ENCODE measurements around the gene SPACDR.
A peak's percentile ranks its signal among the peaks of the same experiment; 100 is the strongest.
"Not testable (repeated sequence)": the region's sequence is repeated elsewhere in the genome, so short reads cannot be mapped to it uniquely, and the experiment has no call there.

Gene SPACDR

DNA sequence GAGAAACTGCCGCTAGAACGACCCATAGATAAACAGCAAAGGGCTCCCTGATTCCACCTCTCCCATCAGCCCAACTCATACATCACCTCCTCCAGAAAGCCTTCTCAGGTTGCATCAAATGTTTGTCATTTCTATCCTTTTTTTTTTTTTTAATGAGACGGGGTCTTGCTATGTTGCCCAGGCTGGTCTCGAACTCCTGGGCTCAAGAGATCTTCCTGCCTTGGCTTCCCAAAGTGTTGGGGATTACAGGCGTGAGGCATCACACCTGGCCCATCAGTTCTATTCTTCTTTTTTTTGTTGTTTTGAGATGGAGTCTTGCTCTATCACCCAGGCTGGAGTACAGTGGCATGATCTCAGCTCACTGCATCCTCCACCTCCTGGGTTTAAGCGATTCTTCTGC lies 7.0 kb downstream of the SPACDR start:
- Mint-ChIP-seq H3K4me3 (no peak overlapping the region), H3K9me3 (no peaks in the 10 kb centered on the region), H3K4me1 (ENCODE audit: low read depth) (peaks cover 8% of the 10 kb centered on the region), H3K36me3 (ENCODE audit: low read depth) (peaks cover 11% of the 10 kb centered on the region), H3K27ac (no peak overlapping the region), H3K27me3 (ENCODE audit: low read depth) (no peaks in the 10 kb centered on the region)

DNA sequence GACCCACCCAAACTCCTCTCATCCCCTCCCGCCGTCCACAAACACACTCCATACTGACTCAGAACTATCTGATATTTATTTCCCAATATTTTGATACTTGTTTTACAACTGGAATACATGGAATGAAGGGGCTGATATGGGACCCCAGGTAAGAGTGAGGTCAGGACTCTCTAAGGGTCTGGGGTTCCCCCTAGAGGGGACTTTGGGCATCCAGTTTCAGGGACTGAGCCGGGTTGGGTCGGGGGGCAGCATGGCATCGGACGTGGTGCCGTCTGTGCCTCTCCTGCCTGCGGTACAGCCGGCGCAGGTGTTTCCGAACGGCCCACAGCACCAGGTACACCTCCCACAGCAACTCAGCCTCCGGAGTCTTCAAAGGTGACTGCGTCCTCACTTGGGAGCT lies 7.5 kb downstream of the SPACDR start:
- Mint-ChIP-seq H3K27ac (no peak overlapping the region), H3K4me1 (ENCODE audit: low read depth) (peaks cover 8% of the 10 kb centered on the region), H3K9me3 (no peaks in the 10 kb centered on the region), H3K27me3 (ENCODE audit: low read depth) (no peaks in the 10 kb centered on the region), H3K36me3 (ENCODE audit: low read depth) (peaks cover 9% of the 10 kb centered on the region), H3K4me3 (no peak overlapping the region)

DNA sequence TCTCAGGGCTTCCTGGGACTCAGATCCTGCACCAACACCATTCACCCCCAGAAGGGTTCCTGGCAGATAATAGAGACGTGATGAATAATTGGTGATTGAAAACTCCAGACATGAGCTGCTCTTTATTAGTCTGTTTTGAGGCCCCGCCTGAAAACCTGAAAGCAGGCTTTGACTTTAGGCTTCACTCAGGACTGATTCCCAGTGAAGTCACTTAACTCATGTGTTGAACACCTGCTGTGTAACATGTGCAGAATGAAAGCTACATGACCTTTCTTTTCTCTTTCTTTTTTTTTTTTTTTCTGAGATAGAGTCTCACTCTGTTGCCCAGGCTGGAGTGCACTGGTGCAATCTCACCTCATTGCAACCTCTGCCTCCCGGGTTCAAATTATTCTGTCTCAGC lies 8.9 kb downstream of the SPACDR start:
- Mint-ChIP-seq H3K27ac (no peak overlapping the region), H3K4me1 (ENCODE audit: low read depth) (peaks cover 8% of the 10 kb centered on the region), H3K36me3 (ENCODE audit: low read depth) (peaks cover 9% of the 10 kb centered on the region), H3K27me3 (ENCODE audit: low read depth) (no peaks in the 10 kb centered on the region), H3K4me3 (no peak overlapping the region), H3K9me3 (no peaks in the 10 kb centered on the region)

GRCh38 chr7:100453854-100454253 lies 10.2 kb downstream of the SPACDR start:
- H3K27me3 Mint-ChIP-seq (ENCODE audit: low read depth); H3K4me3 Mint-ChIP-seq; H3K36me3 Mint-ChIP-seq (ENCODE audit: low read depth); H3K27ac Mint-ChIP-seq; H3K4me1 Mint-ChIP-seq (ENCODE audit: low read depth); H3K9me3 Mint-ChIP-seq: not testable (repeated sequence)

DNA sequence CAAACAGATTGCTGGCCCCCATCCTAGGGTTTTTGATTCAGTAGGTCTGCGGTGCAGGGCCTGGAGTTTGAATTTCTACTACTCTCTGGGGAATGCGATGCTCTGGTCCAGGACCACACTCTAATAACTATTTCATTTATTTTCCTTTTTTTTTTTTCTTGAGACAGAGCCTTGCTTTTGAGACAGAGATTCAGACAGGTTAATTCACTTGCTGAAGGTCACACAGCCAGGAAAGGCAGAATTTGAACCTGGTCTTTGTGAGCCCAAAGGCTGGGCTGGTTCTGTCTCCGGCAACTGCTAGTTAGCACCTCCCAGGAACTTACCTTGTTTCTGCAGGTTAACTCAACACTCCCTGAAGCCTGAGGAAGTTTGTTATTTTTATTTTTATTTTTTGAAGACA lies 11.5 kb downstream of the SPACDR start:
- Mint-ChIP-seq H3K9me3 (no peaks in the 10 kb centered on the region), H3K4me3 (no peak overlapping the region), H3K27me3 (ENCODE audit: low read depth) (no peaks in the 10 kb centered on the region), H3K27ac (no peak overlapping the region), H3K4me1 (ENCODE audit: low read depth) (peaks cover 8% of the 10 kb centered on the region), H3K36me3 (ENCODE audit: low read depth) (peaks cover 3% of the 10 kb centered on the region)

GRCh38 chr7:100449190-100449795 lies 14.8 kb downstream of the SPACDR start:
- Mint-ChIP-seq H3K27me3 (ENCODE audit: low read depth) (no peaks in the 10 kb centered on the region), H3K36me3 (ENCODE audit: low read depth) (no peaks in the 10 kb centered on the region), H3K27ac (no peak overlapping the region), H3K4me3 (no peak overlapping the region), H3K9me3 (no peaks in the 10 kb centered on the region), H3K4me1 (ENCODE audit: low read depth) (peaks cover 10% of the 10 kb centered on the region)

- not testable (repeated sequence) for H3K4me3 Mint-ChIP-seq; H3K27me3 Mint-ChIP-seq (ENCODE audit: low read depth); H3K9me3 Mint-ChIP-seq; H3K27ac Mint-ChIP-seq; H3K36me3 Mint-ChIP-seq (ENCODE audit: low read depth)
- peaks cover 11% of the 10 kb centered on the region for H3K4me1 Mint-ChIP-seq (ENCODE audit: low read depth)
Observed at GRCh38 chr7:100447363-100447762, 16.7 kb downstream of the SPACDR start.

DNA sequence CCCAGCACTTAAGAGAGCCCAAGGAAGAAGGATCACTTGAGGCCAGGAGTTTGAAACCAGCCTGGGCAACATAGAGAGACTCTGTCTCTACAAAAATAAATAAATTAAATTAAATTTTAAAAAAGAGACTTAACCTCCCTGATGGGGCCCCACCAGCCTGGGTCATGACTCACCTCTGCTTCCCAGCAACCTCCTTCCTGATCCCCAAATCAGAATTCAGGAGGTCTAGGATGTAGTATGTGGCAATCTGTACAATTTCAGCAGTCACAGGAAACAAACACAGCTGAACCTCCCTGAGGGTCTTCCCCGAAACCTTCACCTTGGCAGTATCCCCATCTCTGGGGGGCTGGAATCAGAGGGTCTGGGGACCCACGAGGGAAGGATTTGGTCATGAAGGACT lies 18.0 kb downstream of the SPACDR start:
- Mint-ChIP-seq H3K4me3 (no peak overlapping the region), H3K9me3 (no peaks in the 10 kb centered on the region), H3K27me3 (ENCODE audit: low read depth) (no peaks in the 10 kb centered on the region), H3K4me1 (ENCODE audit: low read depth) (peaks cover 11% of the 10 kb centered on the region), H3K27ac (no peak overlapping the region), H3K36me3 (ENCODE audit: low read depth) (no peaks in the 10 kb centered on the region)

GRCh38 chr7:100444311-100445278 lies 19.5 kb downstream of the SPACDR start:
- Mint-ChIP-seq H3K4me1 (ENCODE audit: low read depth) (peaks cover 11% of the 10 kb centered on the region), H3K27me3 (ENCODE audit: low read depth) (no peaks in the 10 kb centered on the region), H3K27ac (peak overlapping the region; percentile 73), H3K4me3 (no peak overlapping the region), H3K36me3 (ENCODE audit: low read depth) (no peaks in the 10 kb centered on the region), H3K9me3 (no peaks in the 10 kb centered on the region)

GRCh38 chr7:100443096-100443840 lies 20.8 kb downstream of the SPACDR start:
- Mint-ChIP-seq H3K27me3 (ENCODE audit: low read depth) (no peaks in the 10 kb centered on the region), H3K27ac (peak overlapping the region; percentile 68), H3K36me3 (ENCODE audit: low read depth) (no peaks in the 10 kb centered on the region), H3K9me3 (no peaks in the 10 kb centered on the region), H3K4me3 (no peak overlapping the region), H3K4me1 (ENCODE audit: low read depth) (peaks cover 11% of the 10 kb centered on the region)

GRCh38 chr7:100441641-100442535 lies 22.2 kb downstream of the SPACDR start:
- Mint-ChIP-seq H3K9me3 (no peaks in the 10 kb centered on the region), H3K4me3 (no peak overlapping the region), H3K36me3 (ENCODE audit: low read depth) (no peaks in the 10 kb centered on the region), H3K4me1 (ENCODE audit: low read depth) (peaks cover 11% of the 10 kb centered on the region), H3K27me3 (ENCODE audit: low read depth) (no peaks in the 10 kb centered on the region), H3K27ac (no peak overlapping the region)

DNA sequence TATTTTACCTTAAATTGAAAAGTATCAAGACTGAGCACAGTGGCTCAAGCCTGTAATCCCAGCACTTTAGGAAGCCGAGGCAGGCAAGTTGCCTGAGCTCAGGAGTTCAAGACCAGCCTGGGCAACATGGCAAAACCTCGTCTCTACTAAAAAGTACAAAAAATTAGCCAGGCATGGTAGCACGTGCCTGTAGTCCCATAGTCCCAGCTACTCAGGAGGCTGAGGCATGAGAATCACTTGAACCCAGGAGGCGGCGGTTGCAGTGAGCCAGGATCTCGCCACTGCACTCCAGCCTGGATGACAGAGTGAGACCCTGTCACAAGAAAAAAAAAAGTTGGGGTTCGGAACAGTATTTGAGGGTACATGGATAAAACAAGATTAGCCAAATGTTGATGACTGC lies 24.8 kb downstream of the SPACDR start:
- peaks cover 16% of the 10 kb centered on the region for H3K36me3 Mint-ChIP-seq (ENCODE audit: low read depth)
- H3K4me3 Mint-ChIP-seq; H3K9me3 Mint-ChIP-seq; H3K27me3 Mint-ChIP-seq (ENCODE audit: low read depth); H3K27ac Mint-ChIP-seq: not testable (repeated sequence)
- H3K4me1 Mint-ChIP-seq (ENCODE audit: low read depth): peaks cover 12% of the 10 kb centered on the region

DNA sequence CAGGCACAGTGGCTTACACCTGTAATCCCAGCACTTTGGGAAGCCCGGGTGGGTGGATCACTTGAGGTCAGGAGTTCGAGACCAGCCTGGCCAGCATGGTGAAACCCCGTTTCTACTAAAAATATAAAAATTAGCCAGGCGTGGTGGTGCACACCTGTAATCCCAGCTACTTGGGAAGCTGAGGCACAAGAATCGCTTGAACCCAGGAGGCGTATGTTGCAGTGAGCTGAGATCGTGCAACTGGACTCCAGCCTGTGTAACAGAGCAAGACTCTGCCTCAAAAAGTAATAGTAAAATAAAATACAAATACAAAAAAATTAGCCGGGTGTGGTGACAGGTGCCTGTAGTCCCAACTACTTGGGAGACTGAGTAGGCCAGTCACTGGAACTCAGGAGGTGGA lies 25.3 kb downstream of the SPACDR start:
- not testable (repeated sequence) for H3K27me3 Mint-ChIP-seq (ENCODE audit: low read depth); H3K27ac Mint-ChIP-seq; H3K4me3 Mint-ChIP-seq; H3K9me3 Mint-ChIP-seq
- H3K36me3 Mint-ChIP-seq (ENCODE audit: low read depth): peaks cover 21% of the 10 kb centered on the region
- H3K4me1 Mint-ChIP-seq (ENCODE audit: low read depth): peaks cover 15% of the 10 kb centered on the region

DNA sequence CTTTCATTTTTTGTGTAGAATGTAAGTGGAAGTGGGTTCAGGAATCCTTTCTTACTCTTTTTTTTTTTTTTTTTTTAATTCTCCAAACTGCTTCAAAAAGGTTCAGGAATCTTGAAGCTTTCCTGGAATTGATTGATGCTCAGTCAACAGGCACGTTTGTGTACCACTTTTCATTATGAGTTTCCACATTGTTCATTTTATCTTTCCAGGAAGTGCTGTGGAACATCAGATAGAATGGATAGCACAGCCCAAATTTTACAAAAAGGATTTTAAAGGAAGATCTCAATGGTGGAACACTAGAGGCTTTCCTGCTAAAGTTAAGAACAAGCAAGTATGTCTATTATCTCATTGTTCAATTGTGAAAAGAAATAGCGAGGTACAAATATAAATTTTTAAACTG lies 25.9 kb downstream of the SPACDR start:
- no peak overlapping the region for H3K27ac Mint-ChIP-seq

More for the DNA sequence above, 25.9 kb downstream of the SPACDR start:
- no peaks in the 10 kb centered on the region for H3K9me3 Mint-ChIP-seq
- no peak overlapping the region for H3K4me3 Mint-ChIP-seq
- H3K36me3 Mint-ChIP-seq (ENCODE audit: low read depth): peaks cover 23% of the 10 kb centered on the region
- peaks cover 19% of the 10 kb centered on the region for H3K4me1 Mint-ChIP-seq (ENCODE audit: low read depth)
- H3K27me3 Mint-ChIP-seq (ENCODE audit: low read depth): no peaks in the 10 kb centered on the region

Measured in T-helper 1 cell treated with Interleukin-12 subunit alpha and Interleukin-12 subunit beta and Interleukin-4 antibody, amounts not matched to agents 30 μg/mL and 1 μg/mL, for 36 hours (primary cell).